OCI-LY3 (cell line): ENCODE results near the gene WDR93.

Experiments
- H2AFZ ChIP-seq: fragments of 200-600, 300-600 bp; shearing (Covaris generic); 2 replicates; pipeline ENCODE4 v1.6.0; 2014; ENCODE audit warnings: antibody characterized with exemption, low read depth, low read length
- H3K27ac ChIP-seq: fragments of 200-600, 300-600 bp; sonication (generic); 2 replicates; pipeline ENCODE4 v1.5.1; 2014; ENCODE audit warnings: mild to moderate bottlenecking, low read length, moderate library complexity, mixed read lengths
- H3K27me3 ChIP-seq: fragments of 200-600, 300-600 bp; sonication (generic); 2 replicates; pipeline ENCODE4 v1.6.1; 2014; ENCODE audit warnings: low read depth, low read length, mixed read lengths
- H3K36me3 ChIP-seq: fragments of 200-600, 300-600 bp; sonication (generic); replicated peaks from 2 replicates; pipeline ENCODE3; 2014; ENCODE audit warnings: low read depth, low read length, mixed read lengths
- H3K4me1 ChIP-seq: fragments of 300-600, 200-600 bp; sonication (generic); 2 replicates; pipeline ENCODE4 v1.6.1; 2014; ENCODE audit warnings: low read length, mixed read lengths
- H3K4me2 ChIP-seq: fragments of 200-600, 300-600 bp; sonication (generic); 2 replicates; pipeline ENCODE4 v1.6.1; 2014; ENCODE audit warnings: low read length, mixed read lengths
- H3K4me3 ChIP-seq: fragments of 300-600, 200-600 bp; sonication (generic); 2 replicates; pipeline ENCODE4 v1.5.1; 2014; ENCODE audit warnings: antibody characterized with exemption, mild to moderate bottlenecking, low read length, moderate library complexity
- H3K79me2 ChIP-seq: fragments of 300-600, 200-600 bp; shearing (Covaris generic); 2 replicates; pipeline ENCODE4 v1.6.1; 2014; ENCODE audit warnings: mild to moderate bottlenecking, low read length, mixed read lengths
- H3K9ac ChIP-seq: fragments of 300-600, 200-600 bp; shearing (Covaris generic); 2 replicates; pipeline ENCODE4 v1.6.0; 2014; ENCODE audit warnings: mild to moderate bottlenecking, low read length, moderate library complexity
- H3K9me3 ChIP-seq: fragments of 200-600, 300-600 bp; shearing (Covaris generic); 2 replicates; pipeline ENCODE4 v1.6.1; 2014; ENCODE audit warnings: low read length, mixed read lengths; ENCODE audit not compliant: insufficient read depth
- H4K20me1 ChIP-seq: fragments of 200-600, 300-600 bp; sonication (generic); 2 replicates; pipeline ENCODE4 v1.6.1; 2016; ENCODE audit warnings: low read length, mixed read lengths; ENCODE audit not compliant: insufficient read depth
- EZH2phosphoT487 ChIP-seq: fragments of 200-600 bp; shearing (Covaris generic); IDR thresholded peaks from 2 replicates; pipeline ENCODE4 v1.6.1; 2018; ENCODE audit warnings: antibody characterized with exemption, mixed run types, low read depth
- TF ChIP-seq, protein P1 (sequence below): fragments of 200-600, 300-600 bp; sonication (generic); IDR thresholded peaks from 2 replicates; pipeline ENCODE4 v1.5.1; 2014; ENCODE audit warnings: antibody characterized with exemption, low read length, low read depth

WDR93 gene

DNA sequence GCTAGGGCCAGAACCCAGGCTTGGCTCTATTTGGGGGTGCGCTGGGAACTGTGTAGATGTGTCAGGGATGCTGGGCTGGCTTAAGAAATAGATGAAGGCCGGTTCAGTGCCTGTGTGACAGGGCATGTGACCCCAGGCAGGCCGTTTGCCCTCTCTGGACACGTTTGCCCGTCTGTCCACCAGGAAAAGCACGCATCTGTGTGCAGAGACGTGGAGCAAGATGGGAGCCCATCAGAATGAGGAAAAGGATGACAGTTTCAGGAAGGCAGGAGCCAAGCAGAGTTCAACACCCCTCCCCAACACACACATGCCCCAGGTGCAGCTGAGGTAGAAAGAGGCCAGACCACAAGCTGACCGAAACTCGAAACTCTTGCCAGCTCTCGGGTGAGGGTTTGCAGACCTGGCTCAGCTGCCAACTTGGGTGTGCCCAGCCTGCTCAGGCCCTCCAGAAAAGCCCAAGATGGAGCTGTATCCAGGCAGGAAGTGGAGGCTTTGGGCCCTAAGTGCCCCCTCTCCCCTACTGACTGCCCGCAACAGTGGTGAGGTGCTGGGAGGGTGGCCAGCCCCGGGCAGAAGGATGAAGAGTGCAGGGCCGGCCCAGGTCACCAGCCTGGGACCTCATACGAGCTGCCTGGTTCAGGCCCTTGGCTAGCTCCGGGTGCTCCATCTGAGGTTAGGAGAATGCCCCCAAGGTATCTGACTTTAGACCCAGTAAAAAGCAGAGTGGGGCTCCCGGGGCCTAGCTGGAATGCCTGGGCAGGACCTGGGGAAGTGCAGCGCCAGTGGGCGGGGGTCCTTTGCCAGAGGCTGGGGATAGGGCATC is 70.6 kb downstream of the WDR93 start:
- Histone ChIP-seq H3K4me3 (peak overlapping the region; percentile 49), H3K27me3 (no peaks in the 10 kb centered on the region), H3K9ac (peak overlapping the region; percentile 80), H3K27ac (peak overlapping the region; percentile 83), H3K4me1 (peaks cover 28% of the 10 kb centered on the region), H3K4me2 (peak overlapping the region; percentile 78), H3K36me3 (no peaks in the 10 kb centered on the region), H3K9me3 (no peaks in the 10 kb centered on the region), H2AFZ (peak overlapping the region; percentile 81; the same call in 1 of the 2 replicates), H3K79me2 (no peaks in the 10 kb centered on the region), H4K20me1 (no peaks in the 10 kb centered on the region)
- no peak for TF ChIP-seq EZH2phosphoT487
- TF ChIP-seq, protein P1, sequence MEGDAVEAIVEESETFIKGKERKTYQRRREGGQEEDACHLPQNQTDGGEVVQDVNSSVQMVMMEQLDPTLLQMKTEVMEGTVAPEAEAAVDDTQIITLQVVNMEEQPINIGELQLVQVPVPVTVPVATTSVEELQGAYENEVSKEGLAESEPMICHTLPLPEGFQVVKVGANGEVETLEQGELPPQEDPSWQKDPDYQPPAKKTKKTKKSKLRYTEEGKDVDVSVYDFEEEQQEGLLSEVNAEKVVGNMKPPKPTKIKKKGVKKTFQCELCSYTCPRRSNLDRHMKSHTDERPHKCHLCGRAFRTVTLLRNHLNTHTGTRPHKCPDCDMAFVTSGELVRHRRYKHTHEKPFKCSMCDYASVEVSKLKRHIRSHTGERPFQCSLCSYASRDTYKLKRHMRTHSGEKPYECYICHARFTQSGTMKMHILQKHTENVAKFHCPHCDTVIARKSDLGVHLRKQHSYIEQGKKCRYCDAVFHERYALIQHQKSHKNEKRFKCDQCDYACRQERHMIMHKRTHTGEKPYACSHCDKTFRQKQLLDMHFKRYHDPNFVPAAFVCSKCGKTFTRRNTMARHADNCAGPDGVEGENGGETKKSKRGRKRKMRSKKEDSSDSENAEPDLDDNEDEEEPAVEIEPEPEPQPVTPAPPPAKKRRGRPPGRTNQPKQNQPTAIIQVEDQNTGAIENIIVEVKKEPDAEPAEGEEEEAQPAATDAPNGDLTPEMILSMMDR, result no peak

DNA sequence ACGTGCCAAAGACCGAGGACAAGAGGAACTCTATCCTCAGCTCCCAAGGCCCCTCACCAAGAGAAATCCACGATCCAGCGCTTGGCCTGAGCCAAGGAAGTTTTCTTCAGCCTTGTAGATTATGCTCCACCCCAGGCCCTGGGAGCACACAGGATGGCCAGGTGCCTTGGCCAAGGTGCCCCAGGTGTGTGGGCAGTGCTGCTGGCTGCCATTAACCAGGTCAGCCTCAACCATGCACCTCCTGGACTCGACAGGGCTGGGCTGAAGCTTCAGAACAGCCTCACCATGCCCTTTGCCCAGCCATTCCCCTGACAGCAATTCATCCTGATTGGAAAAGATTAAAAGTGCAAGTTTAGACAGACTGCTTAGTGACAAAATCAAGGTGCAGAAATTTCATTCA is 71.3 kb downstream of the WDR93 start:
- Histone ChIP-seq H3K9me3 (no peaks in the 10 kb centered on the region), H3K79me2 (no peaks in the 10 kb centered on the region), H3K27me3 (no peaks in the 10 kb centered on the region), H3K27ac (peak overlapping the region; percentile 83), H3K4me3 (no peak overlapping the region), H3K4me2 (peak overlapping the region; percentile 78), H3K4me1 (peaks cover 28% of the 10 kb centered on the region), H3K36me3 (no peaks in the 10 kb centered on the region), H4K20me1 (no peaks in the 10 kb centered on the region), H3K9ac (peak overlapping the region; percentile 80; the same call in 1 of the 2 replicates), H2AFZ (peak overlapping the region; percentile 81; the same call in 1 of the 2 replicates)
- TF ChIP-seq, protein P1, result no peak
- TF ChIP-seq EZH2phosphoT487, result no peak

DNA sequence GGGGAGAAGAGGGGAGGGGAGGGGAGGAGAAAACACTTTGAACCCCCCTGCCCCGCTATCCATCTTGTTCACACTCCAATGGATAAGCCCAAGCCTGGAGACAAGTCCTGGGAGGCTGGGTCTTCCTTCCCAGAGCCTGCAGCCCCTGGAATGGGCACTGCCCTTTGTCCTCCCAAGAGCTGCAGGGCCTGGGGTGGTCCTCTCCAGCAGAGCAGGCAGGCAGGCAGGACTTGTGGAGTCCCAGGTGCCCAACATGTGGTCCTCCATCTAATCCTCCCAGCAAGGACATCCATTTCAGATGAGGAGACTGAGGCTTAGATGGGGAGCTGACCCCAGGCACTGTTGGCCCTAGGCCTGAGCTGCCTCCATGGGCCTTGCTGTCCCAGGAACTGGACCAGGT is 75.1 kb downstream of the WDR93 start:
- Histone ChIP-seq H4K20me1 (no peaks in the 10 kb centered on the region), H3K36me3 (no peaks in the 10 kb centered on the region), H3K79me2 (no peaks in the 10 kb centered on the region), H3K27ac (no peak overlapping the region), H3K9me3 (no peaks in the 10 kb centered on the region), H2AFZ (no peak overlapping the region), H3K4me2 (no peak overlapping the region), H3K27me3 (no peaks in the 10 kb centered on the region), H3K4me1 (peaks cover 17% of the 10 kb centered on the region), H3K9ac (no peak overlapping the region), H3K4me3 (no peak overlapping the region)
- TF ChIP-seq EZH2phosphoT487, result no peak
- TF ChIP-seq, protein P1, result no peak

DNA sequence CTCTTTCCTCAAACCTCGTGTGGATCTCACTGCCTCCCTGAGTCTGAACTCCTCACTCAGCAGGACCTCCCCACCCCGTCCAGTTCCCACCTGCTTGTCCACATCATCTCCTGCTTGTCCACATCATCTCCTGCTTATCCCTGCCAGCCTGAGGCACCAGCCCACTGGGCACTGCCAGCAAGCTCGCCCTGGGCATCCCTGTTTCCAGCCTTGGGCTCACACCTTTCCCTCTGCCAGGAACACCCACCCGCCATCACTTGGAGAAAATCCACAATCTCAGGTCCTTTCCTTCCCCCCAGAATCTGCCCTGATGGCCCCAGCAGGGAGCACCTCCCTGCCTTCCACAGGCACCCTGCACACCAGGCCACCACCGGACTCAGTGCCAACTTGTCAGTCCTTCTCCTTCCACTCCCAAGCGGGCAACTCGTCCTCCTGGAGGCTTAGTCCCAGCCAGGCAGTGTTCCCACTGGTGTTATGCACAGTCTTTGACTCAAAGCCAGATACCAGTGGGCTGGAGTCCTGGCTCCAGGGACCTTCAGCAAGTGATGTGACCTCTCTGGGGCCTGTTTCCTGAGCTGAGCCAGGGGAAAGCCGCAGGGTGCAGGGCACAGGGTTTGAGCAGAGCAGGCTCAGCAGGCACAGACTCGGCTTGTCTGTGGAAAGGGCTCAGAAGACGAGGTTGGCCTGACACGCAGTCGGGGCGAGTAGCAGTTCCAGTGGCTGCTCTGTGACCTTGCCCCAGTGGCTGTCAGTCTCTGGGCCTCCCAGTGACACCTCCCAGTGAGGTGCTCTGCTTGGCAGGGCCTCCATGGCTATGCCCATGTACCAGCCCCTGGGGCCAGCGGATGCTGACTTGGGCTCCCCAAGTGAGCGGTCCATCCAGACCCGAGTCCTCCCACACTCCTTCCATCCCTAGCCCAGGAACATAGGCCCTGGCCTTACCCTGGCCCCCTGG is 76.0 kb downstream of the WDR93 start:
- H3K4me1 ChIP-seq, result peaks cover 8% of the 10 kb centered on the region
- no peaks in the 10 kb centered on the region for H3K36me3 ChIP-seq
- no peaks in the 10 kb centered on the region for H3K27me3 ChIP-seq
- no peak overlapping the region for H3K4me2 ChIP-seq
- H3K27ac ChIP-seq, result no peak overlapping the region
- H3K79me2 ChIP-seq, result no peaks in the 10 kb centered on the region
- H4K20me1 ChIP-seq, result no peaks in the 10 kb centered on the region
- H2AFZ ChIP-seq, result no peak overlapping the region
- no peak for TF ChIP-seq EZH2phosphoT487
- TF ChIP-seq, protein P1, result no peak
- no peaks in the 10 kb centered on the region for H3K9me3 ChIP-seq
- no peak overlapping the region for H3K4me3 ChIP-seq
- H3K9ac ChIP-seq, result no peak overlapping the region
